Loucy (cell line): ENCODE measurements around the gene PHOSPHO2.

Source experiments
- EZH2phosphoT487 ChIP-seq: fragments of 200-600 bp; IDR thresholded peaks from 2 replicates; pipeline ENCODE4 v1.6.1; 2018; ENCODE audit warnings: antibody characterized with exemption, mild to moderate bottlenecking, moderate library complexity, borderline replicate concordance
- TF ChIP-seq, protein P1 (sequence below): fragments of 200-600 bp; sonication (generic); conservative IDR thresholded peaks from 2 replicates; pipeline ENCODE4 v1.5.1; 2014; ENCODE audit warnings: mild to moderate bottlenecking, antibody characterized with exemption, low read length

DNA sequence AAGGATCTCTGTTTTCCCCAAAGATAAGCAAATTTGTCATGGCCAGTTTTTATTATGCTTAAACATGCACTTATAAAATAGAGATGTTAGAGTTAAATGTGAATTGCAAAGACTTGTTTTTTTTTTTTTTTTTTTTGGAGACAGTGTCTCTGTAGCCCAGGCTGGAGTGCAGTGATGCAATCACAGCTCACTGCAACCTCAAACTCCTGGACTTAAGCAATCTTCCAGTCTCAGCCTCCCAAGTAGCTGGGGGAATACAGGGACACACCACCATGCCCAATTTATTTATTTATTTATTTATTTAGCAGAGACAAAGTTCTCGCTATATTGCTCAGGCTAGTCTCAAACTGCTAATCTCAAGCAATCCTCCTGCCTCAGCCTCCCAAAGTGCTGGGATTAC lies 15.1 kb downstream of the PHOSPHO2 start:
- TF ChIP-seq, protein P1, sequence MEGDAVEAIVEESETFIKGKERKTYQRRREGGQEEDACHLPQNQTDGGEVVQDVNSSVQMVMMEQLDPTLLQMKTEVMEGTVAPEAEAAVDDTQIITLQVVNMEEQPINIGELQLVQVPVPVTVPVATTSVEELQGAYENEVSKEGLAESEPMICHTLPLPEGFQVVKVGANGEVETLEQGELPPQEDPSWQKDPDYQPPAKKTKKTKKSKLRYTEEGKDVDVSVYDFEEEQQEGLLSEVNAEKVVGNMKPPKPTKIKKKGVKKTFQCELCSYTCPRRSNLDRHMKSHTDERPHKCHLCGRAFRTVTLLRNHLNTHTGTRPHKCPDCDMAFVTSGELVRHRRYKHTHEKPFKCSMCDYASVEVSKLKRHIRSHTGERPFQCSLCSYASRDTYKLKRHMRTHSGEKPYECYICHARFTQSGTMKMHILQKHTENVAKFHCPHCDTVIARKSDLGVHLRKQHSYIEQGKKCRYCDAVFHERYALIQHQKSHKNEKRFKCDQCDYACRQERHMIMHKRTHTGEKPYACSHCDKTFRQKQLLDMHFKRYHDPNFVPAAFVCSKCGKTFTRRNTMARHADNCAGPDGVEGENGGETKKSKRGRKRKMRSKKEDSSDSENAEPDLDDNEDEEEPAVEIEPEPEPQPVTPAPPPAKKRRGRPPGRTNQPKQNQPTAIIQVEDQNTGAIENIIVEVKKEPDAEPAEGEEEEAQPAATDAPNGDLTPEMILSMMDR, result no peak
- no peak for TF ChIP-seq EZH2phosphoT487
